NCI-H1930 (cell line): ENCODE measurements around the gene TMEM237.

Source experiments
- DNase-seq, 2 experiments: peaks; one replicate each; lab custom pipeline; 2025; lab: John Stamatoyannopoulos, UW

The TMEM237 gene

GRCh38 chr2:201642086-201642578, 1.2 kb downstream of the TMEM237 start:
- no peak for DNase-seq

- no peak for DNase-seq
Measured at GRCh38 chr2:201639205-201639604, 4.1 kb downstream of the TMEM237 start.

GRCh38 chr2:201638326-201638725, 5.0 kb downstream of the TMEM237 start:
- DNase-seq: no peak

GRCh38 chr2:201633661-201634249, 9.5 kb downstream of the TMEM237 start:
- DNase-seq: no peak

GRCh38 chr2:201631041-201631440, 12.3 kb downstream of the TMEM237 start:
- DNase-seq: no peak

DNA sequence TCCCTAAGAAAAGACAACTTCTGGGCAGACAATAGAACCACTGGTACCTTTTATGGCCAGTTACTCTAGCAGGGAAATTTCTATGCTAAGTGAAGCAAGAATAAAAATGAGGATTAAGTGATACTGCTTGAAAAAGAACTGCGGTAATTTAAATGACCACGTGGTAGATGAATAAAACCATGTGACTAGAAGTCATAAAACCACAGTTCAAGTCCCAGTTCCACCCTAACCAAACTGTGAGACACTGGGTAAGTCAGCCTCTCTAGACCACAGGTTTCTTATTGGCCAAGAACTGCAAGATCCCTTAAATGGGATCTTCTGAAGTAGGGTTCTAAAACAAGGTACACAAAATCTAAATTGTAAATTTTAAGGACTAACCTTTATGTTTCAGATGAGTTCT, 12.7 kb downstream of the TMEM237 start:
- DNase-seq: no peak

- DNase-seq: no peak
Measured at GRCh38 chr2:201628545-201628944, 14.8 kb downstream of the TMEM237 start.

GRCh38 chr2:201622306-201622970, 20.9 kb downstream of the TMEM237 start:
- no peak for DNase-seq

DNA sequence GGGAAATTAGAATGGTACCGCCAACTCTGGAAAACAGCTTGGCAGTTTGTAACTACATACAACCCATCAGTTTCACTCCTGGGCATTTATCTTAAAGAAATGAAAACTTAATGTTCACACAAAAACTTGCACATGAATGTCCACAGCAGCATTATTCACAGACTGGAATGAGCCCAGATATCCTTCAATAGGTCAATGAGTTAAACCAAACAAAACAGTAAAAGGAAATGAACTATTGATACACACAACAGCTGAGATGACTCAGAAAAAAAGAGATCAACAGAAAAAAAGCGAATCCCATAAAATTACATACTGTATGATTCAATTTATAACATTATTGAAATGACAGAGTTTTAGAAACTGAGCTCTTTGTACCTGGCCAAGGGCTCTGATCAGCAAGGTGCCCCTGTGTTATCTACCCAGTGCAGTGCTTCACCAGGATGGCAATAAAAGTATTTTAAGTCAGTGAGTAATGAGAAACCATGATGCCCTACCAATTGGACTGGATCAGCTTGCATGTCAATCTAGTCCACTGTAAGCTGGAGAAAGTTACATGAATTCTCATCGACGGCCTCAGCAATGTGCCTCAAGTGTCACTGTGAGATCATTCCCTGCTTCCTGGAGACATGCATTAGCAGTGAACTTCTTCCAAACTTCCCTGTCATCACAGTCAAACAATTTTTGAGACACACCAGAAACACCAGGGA, 21.9 kb downstream of the TMEM237 start:
- DNase-seq: no peak

DNA sequence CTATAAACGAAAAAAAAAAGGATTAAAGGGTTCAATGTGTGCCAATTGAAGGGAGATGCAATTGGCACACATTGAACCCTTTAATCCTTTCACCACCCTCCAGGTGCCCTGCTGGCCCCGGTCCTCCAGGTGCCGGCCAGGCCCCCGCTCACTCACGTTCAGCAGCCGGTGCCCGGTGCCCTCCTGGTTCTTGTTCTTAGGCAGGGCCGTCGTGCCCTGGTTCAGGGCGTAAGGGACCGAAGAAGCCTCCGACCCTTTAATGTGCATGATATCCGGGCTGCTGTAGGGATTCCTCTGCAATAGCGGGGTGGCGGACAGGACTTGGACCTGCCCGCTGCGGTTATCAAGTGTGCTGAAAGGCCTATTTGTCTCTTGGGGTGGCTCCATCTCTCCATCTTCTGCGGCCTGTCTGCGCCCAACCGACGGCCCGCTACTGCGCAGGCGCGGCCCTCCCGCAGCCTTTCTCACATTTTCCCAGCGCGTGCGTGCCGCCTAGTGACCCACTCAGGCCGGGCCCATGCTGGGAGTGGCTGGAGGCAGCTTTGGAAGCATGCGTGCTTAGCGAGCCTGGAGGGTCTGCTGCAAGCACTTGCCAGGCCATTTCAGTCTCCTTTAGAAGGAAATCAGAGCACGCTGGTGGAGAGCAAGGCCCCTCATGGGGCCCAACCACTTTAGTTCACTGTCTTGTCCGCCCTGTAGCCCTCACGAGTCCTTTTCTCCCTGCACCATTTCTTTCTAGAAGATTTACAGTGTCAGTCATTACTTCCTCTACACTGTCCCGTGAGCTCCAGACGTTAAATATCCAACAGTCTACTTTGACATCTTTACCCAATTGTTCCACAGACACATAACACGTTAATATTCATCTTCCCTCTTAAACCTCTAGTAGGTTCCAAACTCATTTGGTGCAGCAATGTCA, 24.3 kb downstream of the TMEM237 start:
- DNase-seq: peak; percentile 20 to 27

- DNase-seq: no peak
Measured at GRCh38 chr2:201608021-201608420, 35.3 kb downstream of the TMEM237 start.

GRCh38 chr2:201607568-201607967, 35.7 kb downstream of the TMEM237 start:
- DNase-seq: no peak

DNA sequence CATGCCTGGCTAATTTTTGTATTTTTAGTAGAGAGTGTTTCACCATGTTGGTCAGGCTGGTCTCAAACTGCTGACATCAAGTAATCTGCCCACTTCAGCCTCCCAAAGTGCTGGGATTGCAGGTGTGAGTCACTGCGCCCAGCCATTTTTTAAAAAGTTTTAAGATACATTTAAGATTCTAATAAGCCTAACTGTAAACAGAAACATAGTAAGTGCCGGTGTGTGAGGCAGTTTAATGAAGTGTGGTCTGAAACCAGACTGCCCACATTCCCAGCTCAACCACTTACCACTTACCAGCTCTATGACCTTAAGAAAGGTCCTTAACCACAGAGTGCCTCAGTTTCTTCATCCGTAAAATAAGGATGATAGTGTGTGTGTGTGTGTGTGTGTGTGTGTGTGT, 42.4 kb downstream of the TMEM237 start:
- no peak for DNase-seq

- no peak for DNase-seq
Measured at GRCh38 chr2:201597397-201597796, 45.9 kb downstream of the TMEM237 start.

- no peak for DNase-seq
Measured at GRCh38 chr2:201580486-201580885, 62.8 kb downstream of the TMEM237 start.

DNA sequence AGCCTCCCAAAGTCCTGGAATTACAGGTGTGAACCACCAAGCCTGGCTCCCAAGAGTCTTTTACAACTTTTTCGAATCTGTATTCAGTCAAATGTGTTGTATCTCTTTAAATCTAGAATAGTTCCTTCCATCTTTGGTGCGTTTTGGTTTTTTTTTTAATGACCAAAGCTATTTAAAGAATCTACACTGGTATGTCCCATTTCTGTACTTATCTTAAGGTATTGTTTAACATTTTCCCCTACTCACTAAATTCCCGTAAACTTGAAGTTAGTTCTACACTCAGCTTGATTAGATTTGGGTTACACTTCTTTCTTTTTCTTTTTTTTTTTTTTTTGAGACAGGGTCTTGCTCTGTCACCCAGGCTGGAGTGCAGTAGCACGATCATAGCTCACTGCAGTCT, 63.8 kb downstream of the TMEM237 start:
- no peak for DNase-seq

- DNase-seq: no peak
Measured at GRCh38 chr2:201575971-201576370, 67.3 kb downstream of the TMEM237 start.

DNA sequence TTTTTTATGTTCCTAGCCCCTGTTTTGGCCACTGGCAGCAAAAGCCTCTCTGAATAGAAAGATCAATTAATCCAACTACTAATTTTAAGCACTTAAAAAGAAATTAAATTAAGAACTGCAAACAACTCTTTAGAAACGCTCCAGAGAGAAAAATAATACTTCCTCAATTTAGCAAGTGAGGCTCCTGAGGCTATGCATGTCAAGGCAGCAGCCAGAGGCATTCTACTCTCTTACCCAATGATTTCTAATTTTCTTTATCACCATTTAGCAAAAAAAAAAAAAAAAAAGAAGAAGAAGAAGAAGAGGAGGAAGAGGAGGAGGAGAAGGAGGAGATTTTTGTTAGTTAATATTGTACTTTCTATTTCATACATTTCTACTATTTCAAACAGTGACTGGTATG, 68.5 kb downstream of the TMEM237 start:
- no peak for DNase-seq

DNA sequence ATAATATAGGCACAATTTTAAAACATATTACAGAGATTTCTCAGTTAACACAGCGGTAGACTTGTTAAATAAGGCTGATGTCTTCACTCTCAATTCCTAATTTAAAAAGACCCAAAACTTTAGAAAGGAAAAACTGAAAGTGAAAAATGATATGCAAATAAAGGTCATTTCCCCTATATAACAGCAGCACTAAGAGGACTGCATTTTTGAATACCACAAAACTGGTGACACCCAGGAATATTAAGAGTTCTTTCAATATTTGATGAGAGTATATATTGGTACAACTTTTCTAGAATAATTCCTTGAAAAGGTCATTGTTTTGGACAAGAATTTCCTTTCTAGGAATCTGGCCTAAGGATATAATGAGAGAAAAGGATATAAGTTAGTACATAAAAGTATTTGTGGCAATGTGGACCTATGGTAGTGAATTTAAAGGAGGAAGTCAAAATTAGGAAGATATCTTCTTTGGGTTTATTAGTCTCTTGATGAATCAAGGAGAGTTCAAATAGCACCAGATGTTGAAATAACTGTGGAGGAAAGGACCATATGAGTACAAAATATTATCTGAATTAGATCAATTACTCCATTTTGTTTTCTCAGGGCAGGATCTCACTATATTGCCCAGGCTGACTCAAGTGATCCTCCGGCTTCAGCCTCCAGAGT, 70.3 kb downstream of the TMEM237 start:
- no peak for DNase-seq
